Measurements from ENCODE around the gene PIH1D1. TPM values are rescaled to one million over a fixed set of nuclear protein-coding genes. Genes with fewer than 3 reads are reported as not detected.

PIH1D1 gene
- total RNA-seq, 1 donor from 2014 or later = 83.7 TPM

DNA sequence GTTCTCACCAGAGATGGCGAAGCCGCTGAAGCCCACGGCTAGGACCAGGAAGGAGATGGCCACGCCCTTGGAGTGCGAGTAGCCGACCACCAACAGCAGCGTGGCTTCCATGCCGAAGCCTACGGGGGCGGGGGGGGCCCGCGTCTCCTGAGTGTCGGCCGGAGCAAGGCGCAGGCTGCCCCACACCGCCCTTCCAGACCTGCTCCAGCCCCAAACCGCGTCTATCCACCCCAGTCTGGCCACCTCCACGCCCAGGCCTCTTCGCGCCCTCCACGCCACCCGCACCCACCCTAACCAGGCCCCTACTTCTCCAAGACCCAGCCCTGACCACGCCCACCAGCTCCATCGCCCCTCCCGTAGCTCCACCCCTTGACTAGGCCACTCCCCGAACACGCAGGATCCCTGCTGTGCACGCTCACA, 20.3 kb downstream of the PIH1D1 start:
- Mint-ChIP-seq H3K36me3 (peaks cover 3% of the 10 kb centered on the region), H3K9me3 (no peaks in the 10 kb centered on the region), H3K27ac (no peak overlapping the region), H3K4me3 (no peak overlapping the region), H3K4me1 (peaks cover 12% of the 10 kb centered on the region), H3K27me3 (ENCODE audit: low read depth) (peaks cover 97% of the 10 kb centered on the region)
- TF ChIP-seq, protein P1, sequence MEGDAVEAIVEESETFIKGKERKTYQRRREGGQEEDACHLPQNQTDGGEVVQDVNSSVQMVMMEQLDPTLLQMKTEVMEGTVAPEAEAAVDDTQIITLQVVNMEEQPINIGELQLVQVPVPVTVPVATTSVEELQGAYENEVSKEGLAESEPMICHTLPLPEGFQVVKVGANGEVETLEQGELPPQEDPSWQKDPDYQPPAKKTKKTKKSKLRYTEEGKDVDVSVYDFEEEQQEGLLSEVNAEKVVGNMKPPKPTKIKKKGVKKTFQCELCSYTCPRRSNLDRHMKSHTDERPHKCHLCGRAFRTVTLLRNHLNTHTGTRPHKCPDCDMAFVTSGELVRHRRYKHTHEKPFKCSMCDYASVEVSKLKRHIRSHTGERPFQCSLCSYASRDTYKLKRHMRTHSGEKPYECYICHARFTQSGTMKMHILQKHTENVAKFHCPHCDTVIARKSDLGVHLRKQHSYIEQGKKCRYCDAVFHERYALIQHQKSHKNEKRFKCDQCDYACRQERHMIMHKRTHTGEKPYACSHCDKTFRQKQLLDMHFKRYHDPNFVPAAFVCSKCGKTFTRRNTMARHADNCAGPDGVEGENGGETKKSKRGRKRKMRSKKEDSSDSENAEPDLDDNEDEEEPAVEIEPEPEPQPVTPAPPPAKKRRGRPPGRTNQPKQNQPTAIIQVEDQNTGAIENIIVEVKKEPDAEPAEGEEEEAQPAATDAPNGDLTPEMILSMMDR (IDR thresholded peaks at IDR 0.05; ENCODE audit: unreplicated experiment) = no peak
- DNase-seq (ENCODE audit: low spot score in 2 of 2, unreplicated experiment in 2 of 2) = no peak

DNA sequence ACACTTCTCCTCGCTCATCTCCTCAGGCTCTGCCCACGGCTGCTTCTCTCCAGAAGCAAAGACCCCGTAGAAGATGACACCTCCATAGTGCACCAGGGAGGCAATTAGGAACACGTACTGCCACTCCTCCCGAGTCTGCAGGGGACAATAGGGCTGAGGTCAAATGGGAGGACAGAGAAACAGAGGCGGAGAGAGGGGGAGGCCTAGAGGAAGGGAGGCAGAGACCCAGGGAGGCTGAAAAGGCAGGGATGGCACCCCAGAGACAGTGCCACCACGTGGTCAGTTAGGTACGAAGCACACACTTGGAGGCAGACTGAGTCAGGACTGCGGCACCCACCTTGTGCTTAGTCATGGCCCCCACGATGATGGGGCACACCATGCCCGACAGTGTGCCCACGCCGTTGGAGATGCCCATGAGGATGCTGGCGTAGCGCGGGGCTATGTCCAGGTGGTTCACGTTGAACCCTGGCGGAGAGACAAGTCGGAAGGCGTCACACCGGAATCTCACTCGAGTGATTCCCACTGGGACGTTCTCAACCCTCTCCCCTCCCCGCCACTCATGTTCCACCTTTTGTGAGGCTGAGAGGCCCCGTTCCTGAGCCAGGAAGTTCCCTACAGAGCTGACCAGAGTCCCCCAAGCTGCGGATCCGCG, 20.8 kb downstream of the PIH1D1 start:
- Mint-ChIP-seq H3K9me3 (no peaks in the 10 kb centered on the region), H3K4me1 (peaks cover 14% of the 10 kb centered on the region), H3K27ac (no peak overlapping the region), H3K27me3 (ENCODE audit: low read depth) (peaks cover 97% of the 10 kb centered on the region), H3K4me3 (no peak overlapping the region), H3K36me3 (peaks cover 3% of the 10 kb centered on the region)
- no peak for DNase-seq (ENCODE audit: low spot score in 2 of 2, unreplicated experiment in 2 of 2)
- TF ChIP-seq, protein P1 (IDR thresholded peaks at IDR 0.05; ENCODE audit: unreplicated experiment) = no peak

DNA sequence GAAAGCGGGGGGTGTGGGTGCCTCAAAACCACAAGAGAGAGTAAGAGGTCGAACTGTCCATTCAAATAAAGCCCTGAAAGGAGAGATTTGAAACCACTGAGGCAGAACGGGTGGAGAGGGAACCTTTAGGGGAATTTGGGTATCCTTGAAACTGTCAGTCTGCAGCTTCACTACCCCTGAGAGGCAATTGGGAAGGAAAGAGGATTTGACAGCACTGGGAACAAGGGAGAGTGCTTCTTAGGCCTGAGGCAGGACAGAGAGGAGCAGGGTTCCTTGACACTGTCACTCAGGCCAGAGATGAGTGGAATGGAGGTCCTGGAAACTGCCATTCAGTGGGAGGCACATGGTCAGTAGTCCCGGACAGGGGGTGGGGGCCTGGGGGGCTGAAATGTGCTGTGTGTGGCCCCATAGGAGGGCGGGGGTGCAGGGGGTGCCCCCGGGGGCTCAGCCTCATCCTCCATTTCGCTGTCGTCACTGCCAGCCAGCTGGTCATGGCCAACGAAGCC, 21.4 kb downstream of the PIH1D1 start:
- TF ChIP-seq, protein P1 (IDR thresholded peaks at IDR 0.05; ENCODE audit: unreplicated experiment) = no peak
- Mint-ChIP-seq H3K27ac (no peak overlapping the region), H3K9me3 (no peaks in the 10 kb centered on the region), H3K4me1 (peaks cover 14% of the 10 kb centered on the region), H3K4me3 (no peak overlapping the region), H3K36me3 (peaks cover 3% of the 10 kb centered on the region), H3K27me3 (ENCODE audit: low read depth) (peaks cover 97% of the 10 kb centered on the region)
- DNase-seq (ENCODE audit: low spot score in 2 of 2, unreplicated experiment in 2 of 2) = no peak

DNA sequence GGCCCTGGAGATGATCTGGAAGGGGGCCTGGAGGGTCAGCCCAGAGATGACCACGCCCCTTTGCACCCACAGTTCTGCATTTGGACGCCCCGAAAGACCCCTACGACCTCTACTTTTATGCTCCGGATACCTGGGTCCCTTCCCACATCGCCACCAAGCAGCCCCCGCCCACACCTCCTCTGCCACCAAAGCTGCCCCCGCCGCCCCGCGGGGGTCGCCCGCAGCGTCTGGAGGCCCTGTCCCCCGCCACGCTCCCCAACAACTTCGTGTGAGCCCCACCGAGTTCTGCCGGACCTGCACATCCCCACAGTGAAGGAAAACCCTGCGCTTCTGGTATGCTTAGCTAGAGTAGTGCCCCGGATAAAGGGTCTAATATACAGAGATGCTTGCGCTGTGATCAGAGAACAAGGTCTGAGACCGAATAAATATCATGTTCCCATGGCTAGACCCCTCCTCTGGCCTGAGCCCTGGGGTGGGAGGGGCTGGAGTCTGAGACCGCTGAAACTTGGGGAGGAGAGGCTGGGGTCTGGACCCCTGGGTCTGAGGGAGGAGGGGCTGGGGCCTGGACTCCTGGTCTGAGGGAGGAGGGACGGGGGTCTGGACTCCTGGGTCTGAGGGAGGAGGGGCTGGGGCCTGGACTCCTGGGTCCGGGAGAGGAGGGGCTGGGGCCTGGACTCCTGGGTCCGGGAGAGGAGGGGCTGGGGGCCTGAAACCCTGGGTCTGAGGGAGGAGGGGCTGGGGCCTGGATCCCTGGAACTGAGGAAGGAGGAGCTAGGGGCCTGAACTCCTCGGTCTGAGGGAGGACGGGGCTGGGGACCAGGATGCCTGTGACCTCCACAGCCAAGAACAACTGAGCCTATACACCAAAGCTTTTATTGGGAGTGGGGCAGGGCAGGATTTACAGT, 22.8 kb downstream of the PIH1D1 start:
- peaks cover 3% of the 10 kb centered on the region for H3K36me3 Mint-ChIP-seq
- H3K4me3 Mint-ChIP-seq = peak overlapping the region; percentile 59
- TF ChIP-seq, protein P1 (IDR thresholded peaks at IDR 0.05; ENCODE audit: unreplicated experiment) = no peak
- no peak overlapping the region for H3K27ac Mint-ChIP-seq
- H3K9me3 Mint-ChIP-seq = no peaks in the 10 kb centered on the region
- H3K4me1 Mint-ChIP-seq = peaks cover 16% of the 10 kb centered on the region
- DNase-seq (ENCODE audit: low spot score in 2 of 2, unreplicated experiment in 2 of 2) = no peak
- peaks cover 97% of the 10 kb centered on the region for H3K27me3 Mint-ChIP-seq (ENCODE audit: low read depth)

DNA sequence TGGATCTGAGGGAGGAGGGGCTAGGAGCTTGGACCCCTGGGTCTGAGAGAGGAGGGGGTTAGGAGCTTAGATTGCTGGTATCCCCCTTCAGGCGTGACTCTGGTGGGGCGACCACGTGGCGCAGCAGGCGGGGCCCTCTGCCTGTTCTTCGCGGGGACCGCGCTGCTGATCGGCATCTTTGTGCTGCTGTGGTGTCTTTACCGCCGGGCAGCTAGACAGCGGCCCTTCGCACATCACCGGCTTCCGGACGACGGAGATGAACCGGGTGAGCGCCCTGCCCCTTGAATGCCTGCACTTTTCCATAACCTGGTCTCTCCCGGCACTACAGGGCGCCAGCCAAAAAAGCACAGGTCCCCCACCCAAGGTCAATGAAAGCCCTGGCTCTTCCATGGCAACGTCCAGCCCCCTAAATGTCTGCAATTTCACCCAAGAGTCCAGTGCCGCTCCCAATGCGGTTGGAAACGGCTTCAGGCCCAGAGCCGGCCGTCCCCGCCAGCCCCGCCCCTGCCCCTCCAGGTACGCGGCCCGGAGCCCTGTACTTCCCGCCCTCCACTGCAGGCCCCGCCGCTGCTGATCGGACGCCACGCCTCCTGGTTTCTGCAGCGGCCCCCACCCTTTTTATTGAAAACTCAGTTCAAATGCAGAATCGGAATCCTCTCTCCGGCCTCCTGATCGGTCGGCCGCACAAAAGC, 23.6 kb downstream of the PIH1D1 start:
- H3K27ac Mint-ChIP-seq = no peak overlapping the region
- DNase-seq (ENCODE audit: low spot score in 2 of 2, unreplicated experiment in 2 of 2) = peak in 1 of 2 experiments; percentile 51
- H3K36me3 Mint-ChIP-seq = peaks cover 3% of the 10 kb centered on the region
- TF ChIP-seq, protein P1 (IDR thresholded peaks at IDR 0.05; ENCODE audit: unreplicated experiment) = no peak
- H3K27me3 Mint-ChIP-seq (ENCODE audit: low read depth) = peaks cover 97% of the 10 kb centered on the region
- no peaks in the 10 kb centered on the region for H3K9me3 Mint-ChIP-seq
- peaks cover 20% of the 10 kb centered on the region for H3K4me1 Mint-ChIP-seq
- peak overlapping the region; percentile 59 for H3K4me3 Mint-ChIP-seq

Measured in mesothelial cell of epicardium (in vitro differentiated cells).